K562 (cell line): ENCODE measurements around the gene KCNQ5. TPM values are rescaled to one million over a fixed set of nuclear protein-coding genes. Genes with fewer than 3 reads are reported as not detected.

Source experiments
- ATAC-seq: fragments of 200-7000 bp; cut with Tn5 transposase; 3 replicates; pipeline ENCODE4 v1.9.1; 2020; ENCODE audit warnings: moderate library complexity
- BruUV-seq: library from RNA; stranded (reverse); fragments of 400-500 nt; replicated peaks from 2 replicates; lab custom pipeline; 2021; lab: Mats Ljungman, UMichigan
- CTCF ChIA-PET: fragments of 300-600 bp; formaldehyde crosslinking; extraction: SDS; loops from one replicate; lab custom pipeline; 2021; ENCODE audit warnings: low intra/inter-chr PET ratio; lab: Yijun Ruan, JAX
- POLR2A ChIA-PET: fragments of 300-600, 350-650 bp; sonication (Branson Sonifier 250); formaldehyde crosslinking; extraction: SDS; loops from one replicate; lab custom pipeline; 2021; ENCODE audit warnings: antibody characterized with exemption, inconsistent platforms; lab: Yijun Ruan, JAX
- DNase-seq, 4 experiments: peaks; one replicate each; pipeline versions ENCODE4 v3.0.0 to v3.0.0-alpha.2; 2011 to 2018; ENCODE audit warnings: low spot score in 3 of 4, mixed read lengths in 3 of 4; ENCODE audit errors: extremely low read depth in 1 of 4
- FAIRE-seq: peaks from 2 replicates; lab custom pipeline; 2011; peaks lifted over from hg19 to GRCh38; lab: Jason Lieb, UNC
- H2AFZ ChIP-seq: 2 replicates; pipeline ENCODE4 v1.6.0; 2011; ENCODE audit warnings: low read depth, low read length, control low read depth, inconsistent platforms
- H3K27ac ChIP-seq: fragments of 200-600 bp; 3 replicates; pipeline ENCODE4 v1.8.0; 2011; ENCODE audit warnings: low read depth, mild to moderate bottlenecking, control low read depth, inconsistent platforms, low read length, moderate library complexity, mixed read lengths; ENCODE audit errors: extremely low read depth
- H3K27me3 ChIP-seq, 2 experiments: fragments of 300-600 bp in 1 of 2; 2 replicates in 1 of 2; 3 replicates in 1 of 2; pipeline versions ENCODE4 v1.6.0 to v1.8.0; 2011; ENCODE audit warnings: inconsistent platforms in 2 of 2, low read length in 2 of 2, mild to moderate bottlenecking in 1 of 2, mixed read lengths in 1 of 2, moderate library complexity in 1 of 2; ENCODE audit not compliant: control insufficient read depth in 2 of 2, insufficient read depth in 2 of 2
- H3K36me3 ChIP-seq: fragments of 300-600 bp; 3 replicates; pipeline ENCODE4 v1.8.0; 2011; ENCODE audit warnings: mild to moderate bottlenecking, low read length, inconsistent platforms; ENCODE audit not compliant: control insufficient read depth, insufficient read depth
- H3K4me1 ChIP-seq, 2 experiments: fragments of 200-600 bp in 1 of 2; replicated peaks in 1 of 2; 2 replicates in 1 of 2; 3 replicates in 1 of 2; pipeline versions ENCODE4 v1.5.1 to v1.8.0; 2011; ENCODE audit warnings: inconsistent platforms in 2 of 2, low read length in 2 of 2, mild to moderate bottlenecking in 1 of 2, mixed read lengths in 1 of 2, moderate library complexity in 1 of 2; ENCODE audit not compliant: control insufficient read depth in 2 of 2, insufficient read depth in 2 of 2
- H3K4me2 ChIP-seq: 2 replicates; pipeline ENCODE4 v1.6.1; 2011; ENCODE audit warnings: low read length, control low read depth, inconsistent platforms, mixed read lengths; ENCODE audit not compliant: insufficient read depth
- H3K4me3 ChIP-seq: fragments of 200-600 bp; sonication (generic), shearing (Covaris generic); 2 replicates; pipeline ENCODE4 v1.5.1; 2016; ENCODE audit warnings: control low read depth, inconsistent platforms
- H3K79me2 ChIP-seq: fragments of 200-600 bp; 3 replicates; pipeline ENCODE4 v1.8.0; 2011; ENCODE audit warnings: low read length, inconsistent platforms; ENCODE audit not compliant: control insufficient read depth, insufficient read depth
- H3K9ac ChIP-seq, 2 experiments: 2 replicates each; pipeline versions ENCODE4 v1.6.0 to v1.6.1; 2011; ENCODE audit warnings: low read depth in 2 of 2, low read length in 2 of 2, control low read depth in 1 of 2, inconsistent platforms in 1 of 2, mild to moderate bottlenecking in 1 of 2, mixed read lengths in 1 of 2; ENCODE audit not compliant: insufficient read depth in 1 of 2
- H3K9me1 ChIP-seq: one replicate; pipeline ENCODE4 v1.6.0; 2011; ENCODE audit warnings: inconsistent platforms, mild to moderate bottlenecking, low read length, moderate library complexity; ENCODE audit not compliant: control insufficient read depth, insufficient read depth
- H3K9me3 ChIP-seq: replicated peaks from 2 replicates; pipeline ENCODE4 v1.5.1; 2011; ENCODE audit warnings: low read depth, low read length, inconsistent platforms; ENCODE audit not compliant: control insufficient read depth, insufficient read depth
- H4K20me1 ChIP-seq: replicated peaks from 2 replicates; pipeline ENCODE4 v1.6.1; 2011; ENCODE audit warnings: low read length, inconsistent platforms, mixed read lengths; ENCODE audit not compliant: control insufficient read depth, insufficient read depth
- BRF2 ChIP-seq: IDR thresholded peaks from 3 replicates; pipeline ENCODE4 v1.6.1; 2011; ENCODE audit warnings: borderline replicate concordance, mild to moderate bottlenecking; ENCODE audit not compliant: insufficient read length, insufficient read depth
- GABPB1 ChIP-seq: sonication (generic); formaldehyde crosslinking; IDR thresholded peaks from 2 replicates; pipeline ENCODE4 v1.8.0; 2022; ENCODE audit warnings: mild to moderate bottlenecking, missing genetic modification reagents
- RBM17 ChIP-seq: fragments of 200-400 bp; formaldehyde crosslinking; IDR thresholded peaks from 2 replicates; pipeline ENCODE4 v1.6.1; 2017; ENCODE audit warnings: low read depth, mild to moderate bottlenecking, low read length, borderline replicate concordance
- SIN3B ChIP-seq: fragments of 450-650 bp; IDR thresholded peaks from 2 replicates; pipeline ENCODE4 v1.6.1; 2017; ENCODE audit warnings: low read depth, mild to moderate bottlenecking, moderate library complexity
- TEAD1 ChIP-seq, 2 experiments: fragments of 450-650 bp in 1 of 2; sonication (generic) in 1 of 2; formaldehyde crosslinking; IDR thresholded peaks; 2 replicates each; pipeline versions ENCODE4 v1.4.0 to v1.8.0; 2020 to 2022; ENCODE audit warnings: mild to moderate bottlenecking in 2 of 2, missing genetic modification reagents in 1 of 2
- XRCC5 ChIP-seq: fragments of 200-400 bp; formaldehyde crosslinking; IDR thresholded peaks from 2 replicates; pipeline ENCODE4 v1.6.1; 2017; ENCODE audit warnings: low read depth, mild to moderate bottlenecking, low read length
- ZNF280A ChIP-seq: fragments of 450-650 bp; IDR thresholded peaks from 2 replicates; pipeline ENCODE4 v1.6.1; 2018; ENCODE audit warnings: mild to moderate bottlenecking, low read depth; ENCODE audit not compliant: partially characterized antibody
- WGBS: fragments of 100-300 bp; shearing (Covaris generic); methylation state at CpG from one replicate; pipeline ENCODE4 v1.1.6; 2016; ENCODE audit warnings: low coverage, mixed read lengths; ENCODE audit not compliant: insufficient coverage; ENCODE audit errors: missing lambda C conversion rate; 5-methylcytosine and 5-hydroxymethylcytosine counted together
- in situ Hi-C: fragments of 300-500 bp; cut with MboI; formaldehyde crosslinking; loops from 4 replicates; pipeline ENCODE4 v1.15.0; 2018; ENCODE audit warnings: inconsistent platforms, mixed read lengths
- intact Hi-C: fragments of 100-400 bp; cut with micrococcal nuclease; formaldehyde crosslinking; loops from 2 replicates; pipeline ENCODE4 v1.14.2; 2022
- polyA plus RNA-seq, 8 experiments: library from polyadenylated mRNA; depleted of rRNA in 4 of 8; stranded (reverse) in 5 of 8; unstranded in 3 of 8; fragments of >200 nt; fragmentation: Nextera tagmentation in 2 of 8; fragmentation: Illumina TruSeq in 1 of 8; extraction: Ambion mirVana in 2 of 8; extraction: Trizol in 1 of 8; gene quantifications; 2 replicates each; pipeline versions ENCODE4 v1.2.1 to v1.2.3, GENCODE V29; 2011 to 2014; ENCODE audit warnings: inconsistent platforms in 1 of 8, missing spikeins in 1 of 8
- total RNA-seq, 7 experiments: library from RNA; depleted of rRNA in 6 of 7; stranded (reverse); fragments of >200 nt in 6 of 7; fragmentation: Illumina TruSeq in 2 of 7; extraction: Trizol in 2 of 7; gene quantifications; 2 replicates each; pipeline versions ENCODE4 v1.2.1 to v1.2.3, GENCODE V29; 2011 to 2021; ENCODE audit warnings: low replicate concordance in 1 of 7

Gene KCNQ5
- total and polyA plus RNA-seq, 9 of the 15 experiments (the other 6 are each of a cell fraction or from before 2014, with no cell fraction given) = 0.31 to 5.9 (median 2.6) TPM

- no peak for TF ChIP-seq TEAD1 (CRISPR knock-in tag; IDR thresholded peaks at IDR 0.05)
- no peak for TF ChIP-seq ZNF280A
- TF ChIP-seq BRF2 = no peak
These were observed 536.0 kb downstream of the KCNQ5 start (continued) for GRCh38 chr6:73157870-73158269.

GRCh38 chr6:73169111-73169510 is 547.2 kb downstream of the KCNQ5 start:
- ATAC-seq (no peak), FAIRE-seq (no peak), DNase-seq (no peak)
- Histone ChIP-seq H3K27ac (no peak overlapping the region), H3K36me3 (no peaks in the 10 kb centered on the region), H3K27me3 (no peaks in the 10 kb centered on the region), H4K20me1 (no peaks in the 10 kb centered on the region), H3K79me2 (no peaks in the 10 kb centered on the region), H3K4me2 (no peak overlapping the region), H3K4me3 (no peak overlapping the region), H3K4me1 (no peaks in the 10 kb centered on the region), H3K9me3 (no peaks in the 10 kb centered on the region), H3K9ac (no peak overlapping the region), H3K9me1 (no peaks in the 10 kb centered on the region), H2AFZ (no peak overlapping the region)
- BruUV-seq = no TSS peak
- ChIA-PET POLR2A (interaction anchor here (0.7 kb wide), 1 partner anchor 265 kb away, joined by 3 read pairs; no protein-coding TSS in a partner anchor), CTCF (no interaction called here)
- 31% methylated on average over 4 of the region's 4 CpGs for WGBS
- no peak for TF ChIP-seq RBM17
- TF ChIP-seq GABPB1 = no peak
- no peak for TF ChIP-seq SIN3B
- TF ChIP-seq XRCC5 = no peak
- intact Hi-C loops = no loop called here
- in situ Hi-C loops = no loop called here
